ENCODE results near the gene FAM151A. TPM values are rescaled to one million over a fixed set of nuclear protein-coding genes. Genes with fewer than 3 reads are reported as not detected.

The FAM151A gene
- polyA plus RNA-seq, 3 donors: not detected

- H3K4me3 ChIP-seq (replicated peaks in 1 of 3; ENCODE audit: low read depth in 2 of 3, low read length in 3 of 3): no peak overlapping the region
- H3K27ac ChIP-seq (ENCODE audit: low read depth in 1 of 2, low read length in 2 of 2): no peak overlapping the region
- 73% methylated on average over 3 of the region's 4 CpGs for WGBS (ENCODE audit: insufficient coverage)
- Mint-ChIP-seq H3K4me3 (no peak overlapping the region), H3K9me3 (no peaks in the 10 kb centered on the region), H3K27me3 (ENCODE audit: low read depth in 3 of 3) (no peaks in the 10 kb centered on the region), H3K36me3 (no peaks in the 10 kb centered on the region), H3K4me1 (peaks cover 35% of the 10 kb centered on the region), H3K27ac (peak overlapping the region in 3 of 7 donors; percentile 27 to 78 (median 28))
- H3K4me1 ChIP-seq (ENCODE audit: control insufficient read depth in 1 of 2, insufficient read depth in 2 of 2, low read length in 2 of 2): peaks cover 24 to 26% of the 10 kb centered on the region in 2 donors
- no peaks in the 10 kb centered on the region for H4K20me1 ChIP-seq (ENCODE audit: insufficient read depth, low read length)
- no peaks in the 10 kb centered on the region for H3K36me3 ChIP-seq (replicated peaks in 1 of 2; ENCODE audit: control insufficient read depth in 1 of 2, insufficient read depth in 2 of 2, low read length in 2 of 2)
- TF ChIP-seq CTCF (IDR thresholded peaks at IDR 0.05): no peak
- no peak overlapping the region for H3K9ac ChIP-seq (ENCODE audit: insufficient read depth, low read length, poor library complexity, severe bottlenecking)
- H2AFZ ChIP-seq (ENCODE audit: insufficient read depth, low read depth, low read length, poor library complexity, severe bottlenecking): peak overlapping the region; percentile 30
- H3K4me2 ChIP-seq (replicated peaks; ENCODE audit: extremely low read depth, low read length, poor library complexity, severe bottlenecking): no peak overlapping the region
- H3K9me3 ChIP-seq (replicated peaks in 1 of 2; ENCODE audit: control insufficient read depth in 1 of 2, insufficient read depth in 1 of 2, low read length in 2 of 2): no peaks in the 10 kb centered on the region
- no peaks in the 10 kb centered on the region for H3K27me3 ChIP-seq (ENCODE audit: control insufficient read depth in 2 of 2, insufficient read depth in 2 of 2, low read length in 2 of 2)
- intact Hi-C loops (cut with micrococcal nuclease): no loop called here
- no peak for DNase-seq
- H3K79me2 ChIP-seq (ENCODE audit: insufficient read depth, low read length): no peaks in the 10 kb centered on the region
These were observed 54.0 kb downstream of the FAM151A start for GRCh38 chr1:54569339-54569738.

- H3K4me2 ChIP-seq (replicated peaks; ENCODE audit: extremely low read depth, low read length, poor library complexity, severe bottlenecking): peak overlapping the region; percentile 4
- H3K4me1 ChIP-seq (ENCODE audit: control insufficient read depth in 1 of 2, insufficient read depth in 2 of 2, low read length in 2 of 2): peaks cover 24 to 26% of the 10 kb centered on the region in 2 donors
- H2AFZ ChIP-seq (ENCODE audit: insufficient read depth, low read depth, low read length, poor library complexity, severe bottlenecking): no peak overlapping the region
- no peak for TF ChIP-seq CTCF (IDR thresholded peaks at IDR 0.05)
- H3K9me3 Mint-ChIP-seq: no peaks in the 10 kb centered on the region
- H3K9ac ChIP-seq (ENCODE audit: insufficient read depth, low read length, poor library complexity, severe bottlenecking): no peak overlapping the region
- H3K27ac Mint-ChIP-seq: peak overlapping the region in 6 of 7 donors; percentile 1 to 59 (median 32)
- peaks cover 37% of the 10 kb centered on the region for H3K4me1 Mint-ChIP-seq
- no peak overlapping the region for H3K4me3 ChIP-seq (replicated peaks in 1 of 3; ENCODE audit: low read depth in 2 of 3, low read length in 3 of 3)
- no peaks in the 10 kb centered on the region for H3K27me3 ChIP-seq (ENCODE audit: control insufficient read depth in 2 of 2, insufficient read depth in 2 of 2, low read length in 2 of 2)
- 0% methylated on average over 4 of the region's 5 CpGs for WGBS (ENCODE audit: insufficient coverage)
- no peaks in the 10 kb centered on the region for H3K79me2 ChIP-seq (ENCODE audit: insufficient read depth, low read length)
- no peaks in the 10 kb centered on the region for H3K36me3 ChIP-seq (replicated peaks in 1 of 2; ENCODE audit: control insufficient read depth in 1 of 2, insufficient read depth in 2 of 2, low read length in 2 of 2)
- no peaks in the 10 kb centered on the region for H3K27me3 Mint-ChIP-seq (ENCODE audit: low read depth in 3 of 3)
- peak overlapping the region in 1 of 2 donors; percentile 37 for H3K27ac ChIP-seq (ENCODE audit: low read depth in 1 of 2, low read length in 2 of 2)
- H3K4me3 Mint-ChIP-seq: peak overlapping the region in 1 of 2 donors; percentile 44
- H3K36me3 Mint-ChIP-seq: no peaks in the 10 kb centered on the region
- H4K20me1 ChIP-seq (ENCODE audit: insufficient read depth, low read length): no peaks in the 10 kb centered on the region
- peak; percentile 22 to 49 (median 37) for DNase-seq
- intact Hi-C loops (cut with micrococcal nuclease): no loop called here
- no peaks in the 10 kb centered on the region for H3K9me3 ChIP-seq (replicated peaks in 1 of 2; ENCODE audit: control insufficient read depth in 1 of 2, insufficient read depth in 1 of 2, low read length in 2 of 2)
These were observed 55.4 kb downstream of the FAM151A start for GRCh38 chr1:54567961-54568360.
